Vagina (tissue), 2 donors: ENCODE results near the gene PIK3CB. TPM values are rescaled to one million over a fixed set of nuclear protein-coding genes. Genes with fewer than 3 reads are reported as not detected.

Source experiments
- DNase-seq, 2 donors: peaks; one replicate each; pipeline ENCODE4 v3.0.0-alpha.2; 2017; ENCODE audit errors: extremely low spot score in 2 of 2
- H3K27ac ChIP-seq: fragments of 200-600 bp; sonication (generic); one replicate; pipeline ENCODE4 v1.5.1; 2019
- H3K27me3 ChIP-seq: fragments of 200-600 bp; sonication (generic); one replicate; pipeline ENCODE4 v1.5.1; 2019
- H3K36me3 ChIP-seq, 2 donors: fragments of 200-600 bp; sonication (generic); one replicate each; pipeline ENCODE4 v1.5.1; 2017 to 2019
- H3K4me1 ChIP-seq: fragments of 200-600 bp; sonication (generic); one replicate; pipeline ENCODE4 v1.5.1; 2019
- H3K4me3 ChIP-seq, 2 donors: fragments of 200-600 bp; sonication (generic); 1 replicate in 1 of 2; 2 replicates in 1 of 2; pipeline ENCODE4 v1.5.1; 2016 to 2019
- H3K9me3 ChIP-seq: fragments of 200-600 bp; sonication (generic); one replicate; pipeline ENCODE4 v1.5.1; 2019
- CTCF ChIP-seq, 3 experiments: fragments of 450-650 bp in 2 of 3; fragments of 200-600 bp in 1 of 3; sonication (generic) in 1 of 3; IDR thresholded peaks; one replicate each; pipeline ENCODE4 v1.5.1; 2017 to 2019; ENCODE audit warnings: antibody characterized with exemption in 3 of 3, mild to moderate bottlenecking in 2 of 3, moderate library complexity in 2 of 3
- POLR2A ChIP-seq, 2 donors: fragments of 450-650 bp; IDR thresholded peaks; one replicate each; pipeline ENCODE4 v1.6.1; 2017; ENCODE audit warnings: antibody characterized with exemption in 2 of 2, mild to moderate bottlenecking in 2 of 2, moderate library complexity in 2 of 2
- POLR2AphosphoS5 ChIP-seq, 2 donors: sonication (generic); formaldehyde crosslinking; IDR thresholded peaks; one replicate each; pipeline ENCODE4 v1.9.0; 2017; ENCODE audit warnings: antibody characterized with exemption in 2 of 2, mild to moderate bottlenecking in 2 of 2, low read depth in 1 of 2; ENCODE audit not compliant: insufficient read depth in 1 of 2
- intact Hi-C: fragments of 100-400 bp; cut with DNase I; formaldehyde crosslinking; loops from one replicate; pipeline ENCODE4 v1.15.1; 2023
- total RNA-seq: library from RNA; depleted of rRNA; stranded (reverse); fragments of >200 nt; gene quantifications from one replicate; pipeline ENCODE4 v1.2.3, GENCODE V29; 2016

PIK3CB gene
- total RNA-seq, 1 donor from 2014 or later: 31.9 TPM

GRCh38 chr3:138782755-138783154, 52.0 kb downstream of the PIK3CB start:
- no peak overlapping the region for H3K4me3 ChIP-seq
- H3K36me3 ChIP-seq: no peaks in the 10 kb centered on the region
- no peak for TF ChIP-seq POLR2AphosphoS5 (IDR thresholded peaks at IDR 0.05; ENCODE audit: insufficient read depth in 1 of 2, low read depth in 1 of 2)
- TF ChIP-seq CTCF (IDR thresholded peaks at IDR 0.05): no peak
- no peak for TF ChIP-seq POLR2A (IDR thresholded peaks at IDR 0.05)
- intact Hi-C loops: no loop called here
- DNase-seq: no peak
- no peaks in the 10 kb centered on the region for H3K4me1 ChIP-seq
- H3K9me3 ChIP-seq: no peaks in the 10 kb centered on the region
- H3K27ac ChIP-seq: no peak overlapping the region
- no peaks in the 10 kb centered on the region for H3K27me3 ChIP-seq

- DNase-seq: peak in 1 of 2 donors; percentile 11
- no peaks in the 10 kb centered on the region for H3K27me3 ChIP-seq
- no peaks in the 10 kb centered on the region for H3K36me3 ChIP-seq
- H3K9me3 ChIP-seq: no peaks in the 10 kb centered on the region
- H3K4me1 ChIP-seq: peaks cover under 1% of the 10 kb centered on the region
- no peak for TF ChIP-seq POLR2AphosphoS5 (IDR thresholded peaks at IDR 0.05; ENCODE audit: insufficient read depth in 1 of 2, low read depth in 1 of 2)
- TF ChIP-seq POLR2A (IDR thresholded peaks at IDR 0.05): no peak
- no peak for TF ChIP-seq CTCF (IDR thresholded peaks at IDR 0.05)
- H3K4me3 ChIP-seq: no peak overlapping the region
- intact Hi-C loops: no loop called here
- H3K27ac ChIP-seq: no peak overlapping the region
Measured at GRCh38 chr3:138781012-138781470, 53.7 kb downstream of the PIK3CB start.

- TF ChIP-seq POLR2AphosphoS5 (IDR thresholded peaks at IDR 0.05; ENCODE audit: insufficient read depth in 1 of 2, low read depth in 1 of 2): no peak
- TF ChIP-seq CTCF (IDR thresholded peaks at IDR 0.05): no peak
- no peak for TF ChIP-seq POLR2A (IDR thresholded peaks at IDR 0.05)
- H3K4me3 ChIP-seq: no peak overlapping the region
- H3K4me1 ChIP-seq: peaks cover 22% of the 10 kb centered on the region
- no peaks in the 10 kb centered on the region for H3K27me3 ChIP-seq
- intact Hi-C loops: no loop called here
- no peak overlapping the region for H3K27ac ChIP-seq
- no peaks in the 10 kb centered on the region for H3K9me3 ChIP-seq
- DNase-seq: no peak
- no peaks in the 10 kb centered on the region for H3K36me3 ChIP-seq
Measured at GRCh38 chr3:138778643-138779042, 56.1 kb downstream of the PIK3CB start.

GRCh38 chr3:138776961-138777360, 57.8 kb downstream of the PIK3CB start:
- H3K27ac ChIP-seq: no peak overlapping the region
- no peaks in the 10 kb centered on the region for H3K27me3 ChIP-seq
- H3K4me3 ChIP-seq: no peak overlapping the region
- intact Hi-C loops: no loop called here
- no peaks in the 10 kb centered on the region for H3K9me3 ChIP-seq
- TF ChIP-seq POLR2AphosphoS5 (IDR thresholded peaks at IDR 0.05; ENCODE audit: insufficient read depth in 1 of 2, low read depth in 1 of 2): no peak
- no peak for TF ChIP-seq CTCF (IDR thresholded peaks at IDR 0.05)
- no peak for TF ChIP-seq POLR2A (IDR thresholded peaks at IDR 0.05)
- no peaks in the 10 kb centered on the region for H3K36me3 ChIP-seq
- peaks cover 22% of the 10 kb centered on the region for H3K4me1 ChIP-seq
- peak in 1 of 2 donors; percentile 58 for DNase-seq

- intact Hi-C loops: no loop called here
- H3K9me3 ChIP-seq: no peaks in the 10 kb centered on the region
- no peaks in the 10 kb centered on the region for H3K27me3 ChIP-seq
- no peak overlapping the region for H3K4me3 ChIP-seq
- TF ChIP-seq POLR2A (IDR thresholded peaks at IDR 0.05) (no peak), CTCF (IDR thresholded peaks at IDR 0.05) (no peak), POLR2AphosphoS5 (IDR thresholded peaks at IDR 0.05; ENCODE audit: insufficient read depth in 1 of 2, low read depth in 1 of 2) (no peak)
- DNase-seq: no peak
- no peaks in the 10 kb centered on the region for H3K36me3 ChIP-seq
- peaks cover 22% of the 10 kb centered on the region for H3K4me1 ChIP-seq
- peak overlapping the region; percentile 17 for H3K27ac ChIP-seq
Measured at GRCh38 chr3:138775254-138775595, 59.5 kb downstream of the PIK3CB start.
